NCI-H2196 treated with DMSO at 0.1 percent for 48 hours (cell line): ENCODE results near the gene PCNX2.

Source experiments
- DNase-seq: peaks from one replicate; lab custom pipeline; 2025; ENCODE audit not compliant: unreplicated experiment; lab: John Stamatoyannopoulos, UW

PCNX2 gene

DNA sequence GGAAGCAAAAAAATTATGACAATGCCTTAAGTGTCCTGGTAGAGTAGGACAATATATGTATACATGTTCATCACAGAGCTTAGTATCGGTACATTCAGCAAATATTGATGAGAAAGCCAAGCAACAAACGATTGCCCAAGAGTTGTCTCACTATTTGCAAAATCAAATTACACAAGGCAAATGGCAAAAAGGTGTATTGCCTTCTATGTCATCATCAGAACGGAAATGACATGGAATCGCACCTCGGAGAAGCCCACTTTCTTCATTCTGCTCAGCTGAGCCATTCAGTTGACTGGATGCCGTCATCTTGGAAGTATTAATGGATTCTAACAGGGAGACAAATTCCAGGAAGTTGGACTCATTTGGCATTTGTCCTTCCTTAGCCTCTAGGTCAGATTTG is 37.7 kb downstream of the PCNX2 start:
- no peak for DNase-seq

DNA sequence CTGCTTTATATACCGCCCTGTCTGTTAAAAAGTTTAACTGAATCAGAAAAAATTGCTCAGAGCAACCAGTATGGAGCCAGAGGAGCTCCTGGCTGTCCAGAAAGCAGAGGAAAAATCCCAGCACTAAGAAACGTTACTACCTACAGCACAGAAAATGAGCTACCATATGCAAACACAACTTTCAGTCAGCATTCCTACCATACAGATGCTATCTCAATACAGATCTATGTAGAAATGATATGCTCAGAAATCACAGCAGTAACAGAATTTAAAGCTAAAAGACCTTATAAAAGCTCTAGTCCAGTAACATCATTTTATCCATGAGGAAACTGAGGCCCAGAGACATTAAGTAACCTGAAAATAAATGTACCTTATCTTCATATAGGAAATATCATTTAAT is 38.7 kb downstream of the PCNX2 start:
- no peak for DNase-seq

DNA sequence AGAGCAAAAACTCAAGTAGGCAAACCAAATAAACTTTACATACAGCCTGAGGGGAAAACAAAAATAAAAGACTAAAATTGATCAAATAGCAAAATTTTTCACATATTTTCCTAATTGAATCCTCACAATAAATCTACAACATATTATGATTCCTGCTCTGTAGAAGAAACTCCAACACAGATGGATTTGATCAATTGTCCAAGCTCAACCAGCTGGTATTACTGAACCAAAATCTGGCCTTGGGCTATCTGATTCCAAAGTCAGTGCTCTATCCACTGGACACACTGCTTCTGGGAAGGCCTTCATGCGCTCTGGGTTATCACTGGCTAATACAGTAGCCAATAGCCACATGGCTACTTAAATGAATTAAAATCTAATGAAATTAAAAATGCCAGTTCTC is 39.3 kb downstream of the PCNX2 start:
- DNase-seq: no peak

DNA sequence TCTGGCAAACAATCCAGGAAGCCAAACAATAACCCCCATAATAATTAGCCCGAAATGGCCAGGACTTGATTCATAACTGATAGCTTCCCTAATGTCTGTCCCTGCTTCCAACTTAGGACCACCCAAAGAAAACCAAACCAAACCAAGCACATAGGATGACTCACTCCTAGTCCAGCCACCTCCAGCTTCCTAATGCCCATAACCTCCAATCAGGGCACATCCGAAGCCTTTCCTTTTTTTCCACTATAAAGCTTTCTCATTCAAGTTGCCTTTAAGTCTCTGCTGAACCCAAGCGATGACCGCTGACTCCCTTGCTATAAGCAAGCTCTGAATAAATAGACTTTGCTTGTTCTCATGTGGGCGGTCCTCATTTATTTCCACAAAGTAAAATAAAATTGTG is 40.4 kb downstream of the PCNX2 start:
- no peak for DNase-seq

DNA sequence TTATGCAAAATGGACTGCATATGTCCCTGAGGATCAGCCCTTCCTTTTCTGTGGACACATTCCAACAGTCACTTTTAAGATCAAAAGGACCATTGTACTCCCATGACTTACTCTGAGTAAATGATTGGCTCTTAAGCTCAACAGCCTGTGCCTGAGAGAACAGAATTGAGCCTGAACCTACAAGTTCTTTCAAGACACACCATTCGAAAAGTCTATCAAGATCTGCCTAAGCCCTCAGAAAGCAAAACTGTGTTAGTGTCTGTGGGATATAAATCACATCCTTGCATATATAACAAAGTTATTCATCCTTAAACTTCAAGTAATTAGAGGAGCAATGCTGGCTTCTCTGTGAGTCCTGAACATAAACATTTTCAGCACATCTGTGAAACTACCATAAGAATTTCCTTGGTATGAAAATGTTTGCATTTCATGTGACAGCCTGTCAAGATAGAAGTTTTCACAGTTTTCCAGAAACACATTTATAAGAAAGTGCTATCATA is 41.6 kb downstream of the PCNX2 start:
- DNase-seq: no peak

DNA sequence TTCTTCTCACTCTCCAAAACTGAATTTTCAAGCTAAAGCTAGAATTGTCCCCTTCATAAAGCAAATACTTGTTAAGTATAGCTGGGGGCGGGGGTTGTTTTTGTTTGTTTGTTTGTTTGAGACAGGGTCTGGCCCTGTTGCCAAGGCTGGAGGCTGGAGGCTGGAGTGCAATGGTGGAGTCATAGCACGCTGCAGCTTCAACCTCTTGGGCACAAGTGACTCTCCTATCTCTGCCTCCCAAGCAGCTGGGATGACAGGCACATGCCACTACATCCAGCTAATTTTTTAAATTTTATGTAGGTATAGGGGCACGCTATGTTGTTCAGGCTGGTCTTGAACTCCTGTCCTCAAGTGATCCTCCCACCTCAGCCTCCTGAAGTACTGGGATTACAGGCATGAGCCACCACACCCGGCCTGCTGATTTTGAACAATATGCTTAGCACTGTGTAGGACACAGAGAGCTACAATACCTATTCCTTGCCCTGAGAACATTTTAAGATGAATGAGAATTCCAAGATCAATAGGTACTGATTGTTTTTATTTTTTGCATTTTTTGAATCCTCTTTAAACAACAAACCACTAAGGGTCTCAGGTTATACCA is 42.2 kb downstream of the PCNX2 start:
- no peak for DNase-seq

DNA sequence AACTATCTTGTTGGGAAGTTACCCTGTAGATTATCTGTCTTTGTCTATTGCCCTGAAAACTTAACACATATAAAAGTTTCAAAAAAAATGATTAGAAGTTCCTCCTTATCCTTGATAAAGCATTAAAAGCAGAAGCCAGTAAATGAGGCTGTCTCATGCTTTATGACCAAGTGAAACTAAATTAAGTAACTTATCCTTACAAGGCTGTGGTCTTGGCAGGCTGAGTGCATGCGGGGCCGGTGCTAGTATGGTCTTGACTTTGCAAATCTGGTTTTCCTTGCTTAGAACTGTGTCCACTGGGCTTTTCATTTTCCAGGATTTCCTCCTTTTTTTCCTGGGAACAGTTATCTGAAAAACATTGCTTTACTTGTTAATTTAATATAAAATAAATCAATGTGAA is 43.1 kb downstream of the PCNX2 start:
- no peak for DNase-seq

DNA sequence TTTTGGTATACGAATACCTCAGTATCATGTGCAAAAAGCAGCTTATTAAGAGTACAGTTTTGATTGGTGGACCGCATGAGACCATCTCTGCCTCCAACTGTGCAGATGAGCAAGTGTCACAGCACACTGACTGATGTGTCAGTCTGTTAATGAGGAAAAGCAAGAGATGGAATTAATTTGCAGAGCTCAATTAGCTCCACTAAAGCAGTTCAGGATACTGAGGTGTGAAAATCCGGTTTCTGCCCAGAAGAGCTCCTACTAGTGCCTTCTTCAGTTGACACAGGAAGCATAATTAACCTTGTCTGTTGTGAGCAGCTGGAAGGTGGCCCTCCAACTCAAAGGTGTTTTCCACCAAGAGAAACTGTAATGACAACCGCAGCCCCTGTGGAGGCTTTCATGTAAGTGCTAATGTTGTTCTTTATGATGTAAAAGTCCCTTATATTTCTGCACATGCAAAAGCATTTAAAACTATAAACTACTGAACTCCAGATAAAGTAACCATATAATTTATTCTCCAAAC is 44.3 kb downstream of the PCNX2 start:
- no peak for DNase-seq

DNA sequence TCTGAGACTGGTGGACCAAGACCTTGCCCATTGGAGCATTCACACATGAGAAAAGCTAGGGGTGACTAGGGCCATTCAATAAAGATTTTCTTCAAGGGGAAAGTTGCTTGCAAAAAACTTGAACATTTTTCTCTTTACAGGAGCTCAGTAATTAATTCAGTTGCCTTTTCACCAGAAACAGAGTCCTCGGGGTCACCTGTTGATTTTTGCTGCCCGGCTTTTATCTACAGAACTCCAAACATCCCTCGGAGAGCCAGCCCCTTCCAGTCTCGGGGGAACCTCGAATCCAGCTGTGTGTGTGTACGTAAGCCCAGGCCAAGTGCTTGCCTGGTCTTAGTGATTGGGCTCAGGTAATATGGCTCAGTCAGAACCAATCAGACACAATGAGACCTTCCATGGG is 47.5 kb downstream of the PCNX2 start:
- no peak for DNase-seq

DNA sequence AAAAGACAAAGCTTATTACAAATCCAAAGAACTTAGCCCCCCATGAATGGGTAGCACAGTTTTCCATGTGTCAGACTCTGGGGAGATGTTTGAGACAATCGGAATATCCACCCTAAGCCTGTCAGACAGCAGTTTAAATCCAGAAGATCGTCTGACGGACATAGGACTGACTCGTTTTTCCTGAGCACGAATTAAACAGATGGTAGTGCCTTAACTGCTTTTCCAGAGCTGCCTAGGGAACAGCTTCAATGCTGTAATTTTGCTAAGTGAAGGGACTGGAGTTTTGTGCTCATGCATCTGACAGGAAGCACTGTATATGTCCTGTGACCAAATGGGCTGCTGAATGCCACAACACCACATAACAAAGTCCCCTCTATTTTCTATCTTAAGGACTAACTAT is 48.6 kb downstream of the PCNX2 start:
- DNase-seq: no peak

DNA sequence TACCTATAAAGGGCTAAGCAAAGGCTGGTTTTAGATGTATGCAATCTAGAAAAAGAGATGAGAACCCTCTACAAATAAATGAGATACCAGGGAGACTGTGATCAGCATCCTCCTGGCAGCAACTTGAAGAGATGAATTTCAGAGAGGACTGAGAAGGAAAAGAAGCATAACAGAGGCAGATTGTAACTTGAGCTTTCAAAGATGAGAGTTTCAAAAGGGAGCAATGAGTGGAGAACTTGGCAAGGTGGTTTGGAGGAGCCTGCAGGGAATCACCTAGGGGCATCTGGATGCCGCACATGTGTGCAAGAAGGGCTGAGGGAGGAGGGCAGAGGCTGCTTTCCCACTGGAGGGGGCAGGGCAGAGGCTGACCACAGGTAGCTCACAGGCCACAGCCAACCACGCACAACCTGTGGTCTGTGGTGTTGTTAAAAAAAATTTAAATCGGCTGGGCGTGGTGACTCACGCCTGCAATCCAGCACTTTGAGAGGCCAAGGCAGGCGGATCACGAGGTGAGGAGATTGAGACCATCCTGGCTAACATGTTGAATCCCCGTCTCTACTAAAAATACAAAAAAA is 50.2 kb downstream of the PCNX2 start:
- DNase-seq: no peak

DNA sequence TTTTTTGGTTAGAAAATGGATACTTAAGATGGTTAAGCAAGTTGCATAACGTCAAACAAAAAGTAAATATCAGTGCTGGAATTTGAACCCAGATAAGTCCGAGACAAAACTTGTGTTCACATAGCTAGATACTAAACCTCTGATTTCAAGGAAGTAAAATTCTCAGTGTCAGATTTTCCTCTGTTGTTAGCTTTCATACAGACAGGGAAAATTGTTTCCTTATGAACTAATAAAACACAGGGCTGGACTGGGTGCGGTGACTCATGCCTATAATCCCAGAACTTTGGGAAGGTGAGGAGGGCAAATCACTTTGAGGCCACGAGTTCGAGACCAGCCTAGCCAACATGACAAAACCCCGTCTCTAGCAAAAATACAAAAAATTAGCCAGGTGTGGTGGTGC is 51.3 kb downstream of the PCNX2 start:
- no peak for DNase-seq

DNA sequence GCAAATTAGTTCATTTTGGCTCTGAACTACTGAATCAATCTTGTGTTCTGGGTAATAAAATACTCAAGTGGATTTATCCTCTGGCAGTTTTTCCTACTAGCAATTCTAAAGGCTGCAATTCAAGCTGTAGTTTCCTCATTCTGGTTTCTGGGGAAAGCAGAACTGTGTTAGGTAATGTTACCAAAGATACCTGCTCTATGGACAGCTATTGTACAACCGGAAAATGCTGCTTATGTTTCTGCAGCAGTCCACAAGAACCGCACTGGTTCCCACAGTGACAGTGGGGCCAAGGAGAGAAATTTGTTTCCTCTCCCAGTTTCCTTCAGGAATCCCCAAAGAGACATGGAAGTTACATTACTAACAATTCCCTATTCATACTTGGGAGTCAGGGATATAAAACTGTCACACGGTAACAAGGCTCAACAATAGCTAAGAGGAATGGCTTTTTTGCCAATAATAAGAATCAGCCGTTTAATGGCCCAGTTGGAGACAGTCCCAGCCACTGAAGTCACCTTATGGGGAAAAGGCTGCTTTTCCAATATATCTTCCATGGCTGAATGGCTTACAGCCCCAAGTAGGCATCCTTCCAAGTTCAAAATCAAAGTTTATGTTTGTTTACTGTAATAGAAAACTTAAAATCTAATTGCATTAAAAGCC is 52.6 kb downstream of the PCNX2 start:
- DNase-seq: peak; percentile 43

DNA sequence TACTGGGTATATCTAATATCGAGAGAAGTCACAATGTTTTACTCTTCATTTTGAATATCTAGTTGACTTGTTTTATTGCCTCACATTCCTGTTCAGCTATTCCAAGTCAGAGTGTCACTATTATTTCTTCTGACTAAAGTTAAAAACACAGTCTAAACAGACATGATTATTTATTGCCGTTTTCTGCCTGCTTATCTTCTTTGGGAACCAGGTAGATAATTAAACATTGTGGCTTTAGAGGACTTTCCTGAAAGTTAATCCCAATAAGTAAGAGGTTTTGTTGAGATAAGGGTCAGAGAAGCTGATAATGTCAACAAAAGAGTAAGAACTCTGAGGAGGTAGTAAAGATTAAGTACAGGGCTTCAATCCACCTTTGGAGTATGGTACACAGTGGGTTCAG is 53.8 kb downstream of the PCNX2 start:
- DNase-seq: no peak

DNA sequence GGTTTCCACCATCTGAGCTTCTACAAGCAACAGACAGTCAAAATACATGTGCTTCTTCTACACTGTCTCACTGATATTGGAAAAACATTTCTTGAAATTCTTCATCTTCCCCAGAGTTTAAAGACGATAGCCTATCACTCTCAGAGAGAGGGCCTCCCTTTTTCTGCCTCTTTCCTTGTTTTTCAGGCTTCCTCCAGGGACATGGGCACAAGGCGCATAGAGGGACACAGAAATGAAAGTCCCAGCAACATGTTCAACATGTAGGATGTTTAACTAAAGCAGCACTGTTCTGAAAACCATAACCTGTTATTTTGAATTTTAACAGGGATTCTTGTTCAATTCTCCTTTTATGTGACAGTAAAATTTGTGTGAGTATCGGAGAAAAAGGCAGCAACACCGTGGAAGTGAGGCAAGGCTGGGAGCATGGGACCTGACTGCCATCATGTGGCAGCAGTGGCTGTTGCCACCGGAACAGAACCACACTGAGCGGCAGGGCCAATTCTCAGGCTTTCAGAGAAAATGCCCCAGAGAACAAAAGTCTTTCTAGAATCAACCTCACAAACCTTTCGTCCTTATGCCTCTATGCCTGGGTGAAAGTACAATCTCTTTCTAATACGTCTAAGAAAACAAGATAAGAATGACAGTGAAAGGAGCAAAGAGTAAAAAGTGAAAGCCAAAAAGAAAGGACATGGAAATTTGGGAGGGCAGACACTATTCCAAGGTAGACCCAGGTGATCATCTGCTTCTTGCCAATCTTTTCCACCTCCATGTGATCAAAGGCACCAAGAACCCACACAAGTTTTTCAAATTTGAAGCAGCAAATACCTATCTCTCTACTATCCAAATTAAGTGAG is 54.5 kb downstream of the PCNX2 start:
- DNase-seq: no peak

DNA sequence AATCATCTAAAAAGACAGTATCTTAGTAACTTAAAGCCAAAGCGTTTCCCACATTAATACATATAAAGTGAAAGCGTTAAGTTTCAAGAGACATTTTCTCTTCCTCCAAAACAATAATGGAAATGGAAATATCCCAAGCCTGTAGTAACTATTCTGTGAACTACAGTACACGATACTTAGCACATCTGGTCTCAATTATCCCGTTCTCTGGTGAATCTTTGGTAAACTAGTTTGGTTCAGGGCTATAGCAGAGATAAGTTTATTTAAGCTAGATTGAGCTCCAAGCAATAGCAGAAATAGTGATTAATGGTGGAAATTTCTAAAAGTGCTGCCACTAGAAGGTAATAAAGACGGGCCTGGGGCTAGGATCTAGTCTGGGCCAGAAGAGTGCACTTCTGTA is 55.2 kb downstream of the PCNX2 start:
- DNase-seq: no peak

DNA sequence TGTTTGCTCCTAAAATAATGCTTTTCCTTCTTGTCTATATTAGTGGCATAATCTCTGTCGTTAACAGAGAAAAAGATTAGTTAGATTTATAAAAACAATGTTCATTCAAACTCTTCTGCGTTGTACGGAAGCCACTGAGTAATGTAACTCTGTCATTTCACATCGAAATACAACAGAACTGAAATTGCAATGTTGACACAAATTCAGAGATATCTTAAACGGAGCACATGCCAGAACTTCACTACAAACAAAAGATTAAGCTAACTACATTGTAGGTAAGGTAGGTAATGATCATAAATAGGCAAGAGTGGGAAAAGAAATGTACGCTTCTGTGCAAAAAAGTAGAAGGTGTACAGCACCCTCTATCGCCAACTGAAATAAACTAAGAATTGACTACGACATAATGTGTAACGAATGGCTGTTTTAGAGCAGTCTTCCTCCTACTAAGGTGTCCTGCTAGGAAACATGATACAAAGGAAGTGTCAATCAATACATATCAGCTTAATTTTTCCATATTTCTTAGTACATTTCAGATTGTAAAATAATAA is 56.6 kb downstream of the PCNX2 start:
- no peak for DNase-seq

DNA sequence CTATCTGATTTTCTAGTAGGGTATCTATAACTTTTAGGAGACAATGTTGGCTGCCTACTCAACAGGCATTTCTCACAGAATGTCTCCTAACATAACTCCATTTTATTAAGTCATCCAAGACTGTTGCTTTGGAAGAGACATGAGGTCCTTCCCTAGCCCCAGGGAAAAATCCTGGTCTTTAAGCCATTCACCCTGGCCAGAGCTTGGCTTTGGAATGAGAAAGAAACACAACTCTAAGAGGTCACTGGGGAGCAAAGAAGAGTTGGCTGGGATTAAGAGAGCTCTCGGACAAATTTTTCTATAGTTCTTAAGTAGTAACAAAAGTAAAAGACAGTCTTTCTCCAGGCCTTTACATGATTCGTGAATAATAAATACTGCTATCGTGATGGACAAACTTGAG is 57.9 kb downstream of the PCNX2 start:
- no peak for DNase-seq

DNA sequence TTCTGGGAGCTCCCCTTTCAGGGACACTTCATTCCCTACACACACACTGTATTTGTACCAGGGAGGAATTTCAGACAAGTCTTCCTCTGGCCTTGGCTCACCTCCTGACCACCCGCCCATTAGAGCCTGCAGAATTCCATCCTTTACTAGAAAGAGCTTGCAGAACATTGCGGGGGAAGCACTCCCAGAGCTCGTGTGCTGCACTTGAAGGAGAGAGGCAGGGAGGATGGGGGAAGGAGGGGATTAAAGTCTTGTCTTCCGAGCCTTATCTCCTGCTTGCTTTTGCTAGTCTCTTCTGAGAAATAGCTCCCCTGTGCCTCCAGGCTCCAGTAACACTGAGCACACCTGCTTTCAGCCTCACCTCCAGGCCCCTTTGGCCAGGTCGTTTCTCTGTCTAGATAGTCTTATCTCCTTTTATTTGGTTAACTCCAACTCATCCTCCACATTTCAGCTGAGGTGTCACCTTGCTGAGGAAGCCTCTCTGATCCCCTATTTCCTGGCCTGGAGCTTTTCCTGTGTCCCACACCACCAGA is 62.0 kb downstream of the PCNX2 start:
- DNase-seq: no peak

DNA sequence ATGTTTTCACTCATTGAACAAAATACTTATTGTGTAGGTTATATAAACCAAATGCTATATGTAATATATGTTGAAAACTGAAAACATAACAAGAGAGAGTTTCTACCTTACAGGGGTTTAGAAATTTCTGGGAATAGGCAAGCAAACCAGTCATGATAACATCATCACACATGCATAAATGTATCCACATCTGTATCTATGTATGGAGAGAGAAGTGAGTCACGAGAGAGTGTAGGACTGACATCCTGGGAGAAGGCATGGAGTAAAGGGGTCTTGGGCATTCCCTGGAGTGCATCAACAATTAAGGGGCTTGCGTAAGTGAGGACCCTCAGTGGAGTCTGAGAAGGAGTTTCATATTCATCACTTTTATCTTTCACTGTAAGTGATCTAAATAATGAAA is 65.5 kb downstream of the PCNX2 start:
- no peak for DNase-seq

DNA sequence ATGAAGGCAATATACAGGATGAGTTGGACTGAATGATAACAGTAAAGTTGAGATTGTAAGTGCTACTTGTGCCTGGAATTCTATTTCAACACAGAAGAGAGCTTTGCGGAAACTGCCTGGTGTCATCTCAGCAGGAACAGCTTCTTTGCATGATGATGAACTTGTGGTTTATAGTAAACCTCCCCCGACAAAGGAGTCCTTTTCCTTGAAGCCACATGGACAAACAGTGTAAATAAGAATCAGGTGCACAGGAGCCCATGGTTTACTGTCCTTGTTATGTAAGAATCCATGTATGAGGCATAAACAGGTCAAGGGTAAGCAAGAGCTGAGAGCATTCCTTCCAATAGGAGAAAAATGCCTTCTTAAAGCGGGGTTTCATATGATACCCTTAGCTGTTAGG is 66.2 kb downstream of the PCNX2 start:
- no peak for DNase-seq
